Measurements from ENCODE around the gene EXOC6B. TPM values are rescaled to one million over a fixed set of nuclear protein-coding genes. Genes with fewer than 3 reads are reported as not detected.

Gene EXOC6B
- total and polyA plus RNA-seq, 2 of the 8 experiments (the other 6 are each of a cell fraction or from before 2014, with no cell fraction given) = 13.5 to 33.0 TPM

GRCh38 chr2:72696559-72696958 is 129.3 kb downstream of the EXOC6B start:
- H2BK20ac ChIP-seq (ENCODE audit: low read length) = no peak overlapping the region
- ChIA-PET CTCF (ENCODE audit: partially characterized antibody) (no interaction called here), POLR2A (ENCODE audit: partially characterized antibody) (no interaction called here)
- no peaks in the 10 kb centered on the region for H4K20me1 ChIP-seq (replicated peaks in 1 of 2; ENCODE audit: control insufficient read depth in 1 of 2, insufficient read depth in 2 of 2, low read length in 2 of 2)
- H3K23ac ChIP-seq (ENCODE audit: insufficient read length) = no peak overlapping the region
- no peak overlapping the region for H3K14ac ChIP-seq (ENCODE audit: insufficient read length)
- H3K79me2 ChIP-seq (ENCODE audit: control insufficient read depth in 1 of 2, insufficient read depth in 2 of 2, low read length in 2 of 2) = no peaks in the 10 kb centered on the region
- H3K9me3 ChIP-seq (ENCODE audit: insufficient read depth in 2 of 2, low read depth in 1 of 2, low read length in 1 of 2) = no peaks in the 10 kb centered on the region
- H3K23me2 ChIP-seq (ENCODE audit: low read depth, low read length) = no peaks in the 10 kb centered on the region
- H3K4me1 ChIP-seq (replicated peaks in 1 of 4; ENCODE audit: control insufficient read depth in 3 of 4, insufficient read depth in 4 of 4, low read length in 3 of 4) = peaks cover 0 to 7% (median 3%) of the 10 kb centered on the region in 4 experiments; a peak in 3 of 7 replicates
- no peak overlapping the region for H3K56ac ChIP-seq (replicated peaks; ENCODE audit: insufficient read length, low read depth, low read length)
- no peaks in the 10 kb centered on the region for H3K36me3 ChIP-seq (ENCODE audit: control insufficient read depth in 2 of 4, insufficient read depth in 4 of 4, low read length in 3 of 4)
- no peak overlapping the region for H3K9ac ChIP-seq (replicated peaks in 1 of 4; ENCODE audit: extremely low read depth in 1 of 4, low read depth in 3 of 4, low read length in 3 of 4)
- H2BK12ac ChIP-seq (ENCODE audit: low read depth, low read length) = no peak overlapping the region
- no peak overlapping the region for H4K8ac ChIP-seq (ENCODE audit: extremely low read depth, insufficient read depth, low read length)
- no peak overlapping the region for H2AFZ ChIP-seq (ENCODE audit: low read length)
- DNase-seq (ENCODE audit: low read depth in 1 of 2, low spot score in 2 of 2) (no peak), FAIRE-seq (no peak)
- H3K79me1 ChIP-seq (ENCODE audit: low read depth, low read length) = no peaks in the 10 kb centered on the region
- no peak overlapping the region for H4K5ac ChIP-seq (ENCODE audit: insufficient read length, low read depth, low read length)
- H3K4ac ChIP-seq (replicated peaks; ENCODE audit: insufficient read length, low read depth, low read length) = no peak overlapping the region
- no peak overlapping the region for H3K4me2 ChIP-seq (ENCODE audit: insufficient read depth in 1 of 2, low read depth in 2 of 2, low read length in 2 of 2)
- no peak overlapping the region for H3K4me3 ChIP-seq (ENCODE audit: extremely low read depth in 1 of 4, insufficient read depth in 2 of 4, low read depth in 3 of 4, low read length in 4 of 4)
- H2AK5ac ChIP-seq (ENCODE audit: low read depth, low read length) = no peak overlapping the region
- no peak overlapping the region for H4K91ac ChIP-seq (replicated peaks; ENCODE audit: insufficient read length, low read length)
- no peak overlapping the region for H3K27ac ChIP-seq (ENCODE audit: low read depth, low read length)
- WGBS, 2 experiments (ENCODE audit: extremely low coverage in 1 of 2, insufficient coverage in 1 of 2, insufficient read length in 1 of 2, insufficient replicate concordance in 2 of 2, low coverage in 1 of 2, low lambda C conversion rate in 2 of 2, missing lambda C conversion rate in 1 of 2) = 93% methylated on average over 2 of the region's 2 CpGs; no CpG with 5 or more reads in 1 of the 2 experiments
- no peak overlapping the region for H2BK120ac ChIP-seq (replicated peaks; ENCODE audit: low read depth, low read length)
- H2BK5ac ChIP-seq (ENCODE audit: low read depth, low read length) = no peak overlapping the region
- H2BK15ac ChIP-seq (ENCODE audit: low read length) = no peak overlapping the region
- no peaks in the 10 kb centered on the region for H3K27me3 ChIP-seq (replicated peaks in 1 of 4; ENCODE audit: control insufficient read depth in 3 of 4, extremely low read depth in 1 of 4, insufficient read depth in 3 of 4, low read length in 3 of 4)
- H3K18ac ChIP-seq (ENCODE audit: extremely low read depth, low read length) = no peak overlapping the region
- no peak for TF ChIP-seq SRF (IDR thresholded peaks at IDR 0.05; ENCODE audit: low read depth, low read length)
- TF ChIP-seq TEAD4 (IDR thresholded peaks at IDR 0.05; ENCODE audit: low read depth, low read length) = no peak
- TF ChIP-seq E2F6 (IDR thresholded peaks at IDR 0.05) = no peak
- no peak for TF ChIP-seq RFX5 (IDR thresholded peaks at IDR 0.05; ENCODE audit: borderline replicate concordance, low read depth, low read length)
- TF ChIP-seq CREB1 (IDR thresholded peaks at IDR 0.05) = no peak
- no peak for TF ChIP-seq CTBP2 (IDR thresholded peaks at IDR 0.05; ENCODE audit: borderline replicate concordance, insufficient read depth, insufficient read length, low read length)
- TF ChIP-seq TAF7 (optimal IDR thresholded peaks at IDR 0.05; ENCODE audit: borderline replicate concordance, low read depth, low read length) = no peak
- TF ChIP-seq MAFK (IDR thresholded peaks at IDR 0.05; ENCODE audit: low read depth, low read length) = no peak
- TF ChIP-seq SIN3A (conservative IDR thresholded peaks at IDR 0.05 in 1 of 2, IDR thresholded peaks at IDR 0.05 in 1 of 2; ENCODE audit: low read depth in 1 of 2, low read length in 2 of 2) = no peak
- TF ChIP-seq GTF2F1 (IDR thresholded peaks at IDR 0.05; ENCODE audit: borderline replicate concordance, low read depth, low read length) = no peak
- TF ChIP-seq NRF1 (IDR thresholded peaks at IDR 0.05; ENCODE audit: low read depth, low read length) = no peak
- TF ChIP-seq MAX (IDR thresholded peaks at IDR 0.05) = no peak
- no peak for TF ChIP-seq RAD21 (IDR thresholded peaks at IDR 0.05 in 1 of 2, conservative IDR thresholded peaks at IDR 0.05 in 1 of 2; ENCODE audit: low read depth in 2 of 2, low read length in 2 of 2)
